IMR-90 (cell line): ENCODE results near the gene TBC1D3B.

ENCODE experiments used
- BHLHE40 ChIP-seq: fragments of 150-350 bp; IDR thresholded peaks from 2 replicates; pipeline ENCODE4 v1.6.1; 2016; ENCODE audit warnings: mild to moderate bottlenecking, low read depth, low read length
- CEBPB ChIP-seq: IDR thresholded peaks from 2 replicates; pipeline ENCODE4 v1.6.1; 2012; ENCODE audit warnings: low read depth, low read length, improper control_type of control experiment
- CHD1 ChIP-seq: IDR thresholded peaks from 2 replicates; pipeline ENCODE4 v1.6.1; 2012; ENCODE audit warnings: low read depth, low read length, improper control_type of control experiment
- CTCF ChIP-seq: conservative IDR thresholded peaks from 2 replicates; pipeline ENCODE4 v1.5.1; 2012; ENCODE audit warnings: mild to moderate bottlenecking, low read depth, low read length, improper control_type of control experiment
- ELK1 ChIP-seq: fragments of 150-350 bp; IDR thresholded peaks from 2 replicates; pipeline ENCODE4 v1.6.1; 2016; ENCODE audit warnings: low read depth, mild to moderate bottlenecking, low read length, moderate library complexity, borderline replicate concordance
- MAFK ChIP-seq: IDR thresholded peaks from 2 replicates; pipeline ENCODE4 v1.6.1; 2012; ENCODE audit warnings: low read depth, low read length, improper control_type of control experiment
- MAZ ChIP-seq: IDR thresholded peaks from 2 replicates; pipeline ENCODE4 v1.6.1; 2012; ENCODE audit warnings: low read depth, mild to moderate bottlenecking, low read length, improper control_type of control experiment, moderate library complexity, borderline replicate concordance
- MXI1 ChIP-seq: IDR thresholded peaks from 2 replicates; pipeline ENCODE4 v1.6.1; 2012; ENCODE audit warnings: low read depth, mild to moderate bottlenecking, low read length, moderate library complexity, borderline replicate concordance
- NFE2L2 ChIP-seq: fragments of 150-350 bp; IDR thresholded peaks from 2 replicates; pipeline ENCODE4 v1.6.1; 2016; ENCODE audit warnings: low read depth, mild to moderate bottlenecking, low read length
- POLR2A ChIP-seq: IDR thresholded peaks from 2 replicates; pipeline ENCODE4 v1.6.1; 2012; ENCODE audit warnings: mild to moderate bottlenecking, low read depth, low read length
- RCOR1 ChIP-seq: IDR thresholded peaks from 2 replicates; pipeline ENCODE4 v1.6.1; 2012; ENCODE audit warnings: mild to moderate bottlenecking, low read length, improper control_type of control experiment; ENCODE audit not compliant: insufficient replicate concordance
- RFX5 ChIP-seq: IDR thresholded peaks from 2 replicates; pipeline ENCODE4 v1.8.0; 2012; ENCODE audit warnings: low read depth, mild to moderate bottlenecking, low read length, moderate library complexity
- SMC3 ChIP-seq: fragments of 150-350 bp; IDR thresholded peaks from 2 replicates; pipeline ENCODE4 v1.6.1; 2016; ENCODE audit warnings: low read depth, mild to moderate bottlenecking, antibody characterized with exemption, low read length, moderate library complexity
- USF2 ChIP-seq: fragments of 150-350 bp; IDR thresholded peaks from 2 replicates; pipeline ENCODE4 v1.6.1; 2017; ENCODE audit warnings: mild to moderate bottlenecking, antibody characterized with exemption, low read length, low read depth

- TF ChIP-seq ELK1 (no peak), CTCF (no peak), POLR2A (no peak), RFX5 (no peak), USF2 (no peak), RCOR1 (no peak), BHLHE40 (no peak), SMC3 (no peak), CEBPB (no peak), MXI1 (no peak), MAZ (no peak), NFE2L2 (no peak), CHD1 (no peak), MAFK (no peak)
Measured at GRCh38 chr17:36120221-36120620, 56.2 kb downstream of the TBC1D3B start.
